D721Med (cell line): ENCODE data around the gene TEAD3.
"Not testable (repeated sequence)": the region's sequence is repeated elsewhere in the genome, so short reads cannot be mapped to it uniquely, and the experiment has no call there.

Experiments
- DNase-seq: peaks from one replicate; pipeline ENCODE4 v3.0.0; 2011; ENCODE audit warnings: low spot score; ENCODE audit not compliant: insufficient read length
- FAIRE-seq: peaks from 2 replicates; lab custom pipeline; 2011; peaks lifted over from hg19 to GRCh38; lab: Jason Lieb, UNC
- TF ChIP-seq, protein P1 (sequence below): IDR thresholded peaks from 2 replicates; pipeline ENCODE4 v1.5.1; 2012; ENCODE audit warnings: mild to moderate bottlenecking, control low read depth; ENCODE audit not compliant: insufficient read depth; ENCODE audit errors: missing control alignments

The TEAD3 gene

DNA sequence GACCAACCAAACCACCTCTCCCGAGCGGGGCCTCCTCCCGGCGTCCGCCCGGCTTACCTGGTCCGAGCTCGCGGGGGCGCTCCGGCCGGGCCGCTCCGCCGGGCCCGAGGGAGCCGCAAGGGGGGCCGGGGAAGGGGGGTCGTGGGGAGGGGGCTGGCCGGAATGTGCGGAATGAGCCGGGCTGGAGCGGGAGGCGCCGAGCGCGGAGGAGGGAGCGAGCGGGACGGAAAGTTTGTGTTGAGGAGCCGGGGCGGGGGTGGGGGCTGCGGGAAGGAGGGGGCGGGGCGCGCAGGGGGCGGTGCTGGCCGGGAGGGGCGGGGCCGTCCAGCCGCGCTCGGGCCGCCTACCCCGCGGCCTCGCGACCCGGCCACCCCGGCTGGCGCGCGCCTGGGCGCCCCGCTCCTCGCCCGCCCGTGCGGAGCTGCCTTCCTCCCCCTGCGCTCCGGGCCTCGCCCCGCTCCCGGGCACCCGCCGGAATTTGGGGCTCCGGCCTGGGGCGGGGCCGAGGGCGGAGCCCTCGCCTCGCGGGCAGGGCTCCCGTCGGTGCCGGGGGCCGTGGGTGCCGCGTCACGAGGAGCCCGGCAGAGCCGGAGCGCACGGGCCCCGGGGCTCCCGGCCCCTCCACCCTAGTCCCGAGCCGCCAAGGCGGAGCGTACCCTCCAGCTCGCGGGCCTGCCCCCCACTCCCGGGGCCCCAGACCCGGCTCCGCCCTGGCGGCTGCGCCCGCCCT lies at the start of gene TEAD3:
Gene TEAD3 (minus strand): TSS at position 239 of the 730 bp plus-strand sequence.
- TF ChIP-seq, protein P1, sequence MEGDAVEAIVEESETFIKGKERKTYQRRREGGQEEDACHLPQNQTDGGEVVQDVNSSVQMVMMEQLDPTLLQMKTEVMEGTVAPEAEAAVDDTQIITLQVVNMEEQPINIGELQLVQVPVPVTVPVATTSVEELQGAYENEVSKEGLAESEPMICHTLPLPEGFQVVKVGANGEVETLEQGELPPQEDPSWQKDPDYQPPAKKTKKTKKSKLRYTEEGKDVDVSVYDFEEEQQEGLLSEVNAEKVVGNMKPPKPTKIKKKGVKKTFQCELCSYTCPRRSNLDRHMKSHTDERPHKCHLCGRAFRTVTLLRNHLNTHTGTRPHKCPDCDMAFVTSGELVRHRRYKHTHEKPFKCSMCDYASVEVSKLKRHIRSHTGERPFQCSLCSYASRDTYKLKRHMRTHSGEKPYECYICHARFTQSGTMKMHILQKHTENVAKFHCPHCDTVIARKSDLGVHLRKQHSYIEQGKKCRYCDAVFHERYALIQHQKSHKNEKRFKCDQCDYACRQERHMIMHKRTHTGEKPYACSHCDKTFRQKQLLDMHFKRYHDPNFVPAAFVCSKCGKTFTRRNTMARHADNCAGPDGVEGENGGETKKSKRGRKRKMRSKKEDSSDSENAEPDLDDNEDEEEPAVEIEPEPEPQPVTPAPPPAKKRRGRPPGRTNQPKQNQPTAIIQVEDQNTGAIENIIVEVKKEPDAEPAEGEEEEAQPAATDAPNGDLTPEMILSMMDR, result no peak
- FAIRE-seq, result no peak
- DNase-seq, result peak; percentile 90

DNA sequence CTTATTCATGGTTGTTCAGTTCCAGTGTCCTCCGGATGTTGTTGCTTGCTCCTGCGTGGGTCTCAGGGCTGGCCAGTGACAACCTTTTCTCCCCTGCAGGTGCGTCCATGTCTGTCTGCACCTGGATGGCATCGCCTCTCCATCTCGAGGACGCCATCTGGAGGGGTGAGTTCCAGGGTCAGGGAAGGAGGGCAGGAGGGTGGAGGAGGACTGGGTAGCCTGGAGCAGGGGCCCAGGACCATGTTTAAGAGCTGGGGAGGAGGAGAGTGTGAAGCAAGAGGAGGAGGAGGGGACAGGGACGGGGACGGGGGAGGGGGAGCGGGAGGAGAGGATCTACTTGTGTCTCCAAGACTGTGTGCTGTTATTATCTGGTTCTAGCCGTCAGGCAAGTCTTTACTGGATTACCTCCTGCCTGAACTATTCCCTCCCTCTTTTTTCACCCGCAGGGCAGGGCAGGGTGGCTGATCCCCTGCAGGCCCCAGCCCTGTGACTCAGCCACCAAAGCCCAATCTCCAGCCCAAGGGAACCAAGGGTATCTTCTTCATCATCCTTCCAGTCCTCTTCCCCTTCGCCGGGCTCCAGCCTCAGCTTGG lies 48.0 kb upstream of the TEAD3 start:
- DNase-seq, result no peak
- TF ChIP-seq, protein P1, result no peak
- FAIRE-seq, result no peak

DNA sequence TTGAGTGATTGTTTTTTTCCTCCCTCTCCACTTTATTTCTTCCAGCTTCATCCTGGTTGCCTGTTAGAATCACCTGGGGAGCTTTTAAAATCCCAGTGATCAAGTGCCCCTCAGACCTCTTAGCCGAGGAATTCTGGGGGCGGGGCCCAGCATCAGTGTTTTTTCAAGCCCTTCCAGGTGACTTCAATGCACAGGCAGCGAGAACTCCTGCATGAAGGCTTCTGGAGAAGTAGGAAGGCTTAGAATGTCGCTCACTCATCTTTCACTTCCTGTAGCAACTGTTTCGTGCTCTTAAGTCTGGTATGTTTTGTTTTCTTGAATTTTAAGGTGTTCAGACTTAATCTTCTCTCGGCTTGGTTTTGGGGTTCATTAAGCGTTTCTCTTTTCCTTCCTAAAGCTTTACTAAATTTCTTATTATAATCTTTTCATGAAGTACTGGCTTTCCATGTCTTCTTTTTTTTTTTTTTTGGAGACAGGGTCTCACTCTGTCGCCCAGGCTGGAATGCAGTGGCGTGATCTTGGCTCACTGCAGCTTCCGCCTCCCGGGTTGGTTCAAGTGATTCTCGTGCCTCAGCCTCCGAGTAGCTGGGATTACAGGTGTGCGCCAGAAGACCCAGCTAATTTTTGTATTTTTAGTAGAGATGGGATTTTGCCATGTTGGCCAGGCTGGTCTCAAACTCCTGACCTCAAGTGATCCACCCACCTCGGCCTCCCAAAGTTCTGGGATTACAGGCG lies 46.7 kb upstream of the TEAD3 start:
- TF ChIP-seq, protein P1, result no peak
- no peak for FAIRE-seq
- no peak for DNase-seq

DNA sequence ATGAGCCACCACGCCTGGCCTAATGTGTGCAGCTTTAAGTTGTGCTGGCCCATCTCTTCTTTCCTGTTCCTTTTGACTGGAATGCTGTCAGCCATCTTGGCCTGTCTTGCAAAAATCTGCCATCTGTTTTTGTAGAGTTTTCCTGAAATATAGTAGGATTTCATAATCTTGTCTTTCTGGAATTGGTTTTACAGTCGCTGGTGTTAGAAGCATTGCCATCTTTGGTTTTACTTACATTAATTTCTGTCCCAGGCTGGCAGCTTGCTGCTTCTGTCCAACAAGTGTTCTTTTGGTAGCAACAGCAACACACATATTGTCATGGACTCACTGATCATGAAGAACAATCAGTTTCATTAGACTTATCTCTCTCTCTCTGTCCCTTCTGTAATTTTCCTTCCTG lies 45.0 kb upstream of the TEAD3 start:
- DNase-seq (no peak), FAIRE-seq (no peak)
- TF ChIP-seq, protein P1, result no peak

DNA sequence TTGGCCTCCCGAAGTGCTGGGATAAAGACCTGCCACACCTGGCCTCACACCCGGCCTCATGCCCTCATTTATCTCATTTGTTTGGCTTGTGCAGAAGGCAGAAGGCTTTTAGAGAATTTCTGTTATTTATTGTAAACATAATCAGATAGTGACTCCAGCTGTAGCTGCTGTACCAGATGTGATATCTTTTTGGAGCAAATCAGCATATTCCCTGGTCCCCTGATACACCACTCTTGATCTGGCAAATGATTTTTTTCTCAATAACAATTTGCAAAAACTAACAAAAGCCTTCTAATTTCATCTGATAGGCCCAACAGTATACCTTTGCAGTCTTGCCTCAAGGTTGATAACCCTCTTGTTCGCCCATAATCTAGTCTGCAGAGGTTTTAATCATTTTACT lies 42.3 kb upstream of the TEAD3 start:
- TF ChIP-seq, protein P1, result no peak
- no peak for FAIRE-seq

DNA sequence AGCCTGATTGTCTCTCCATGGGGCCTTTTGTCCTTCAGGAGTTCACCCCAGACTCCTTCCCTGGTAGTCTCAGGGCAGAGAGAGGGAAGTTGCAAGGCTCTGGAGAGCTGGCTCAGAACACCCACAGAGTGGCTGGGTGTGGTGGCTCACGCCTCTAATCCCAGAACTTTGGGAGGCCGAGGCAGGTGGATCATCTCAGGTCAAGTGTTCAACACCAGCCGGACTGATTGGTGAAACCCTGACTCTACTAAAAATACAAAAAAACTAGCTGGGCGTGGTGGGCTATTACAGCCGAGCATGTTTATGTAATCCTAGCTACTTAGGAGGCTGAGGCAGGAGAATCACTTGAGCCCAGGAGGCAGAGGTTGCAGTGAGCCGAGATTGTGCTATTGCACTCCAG lies 39.0 kb upstream of the TEAD3 start:
- not testable (repeated sequence) for DNase-seq, FAIRE-seq

More for the DNA sequence above, 42.3 kb upstream of the TEAD3 start:
- DNase-seq, result no peak

DNA sequence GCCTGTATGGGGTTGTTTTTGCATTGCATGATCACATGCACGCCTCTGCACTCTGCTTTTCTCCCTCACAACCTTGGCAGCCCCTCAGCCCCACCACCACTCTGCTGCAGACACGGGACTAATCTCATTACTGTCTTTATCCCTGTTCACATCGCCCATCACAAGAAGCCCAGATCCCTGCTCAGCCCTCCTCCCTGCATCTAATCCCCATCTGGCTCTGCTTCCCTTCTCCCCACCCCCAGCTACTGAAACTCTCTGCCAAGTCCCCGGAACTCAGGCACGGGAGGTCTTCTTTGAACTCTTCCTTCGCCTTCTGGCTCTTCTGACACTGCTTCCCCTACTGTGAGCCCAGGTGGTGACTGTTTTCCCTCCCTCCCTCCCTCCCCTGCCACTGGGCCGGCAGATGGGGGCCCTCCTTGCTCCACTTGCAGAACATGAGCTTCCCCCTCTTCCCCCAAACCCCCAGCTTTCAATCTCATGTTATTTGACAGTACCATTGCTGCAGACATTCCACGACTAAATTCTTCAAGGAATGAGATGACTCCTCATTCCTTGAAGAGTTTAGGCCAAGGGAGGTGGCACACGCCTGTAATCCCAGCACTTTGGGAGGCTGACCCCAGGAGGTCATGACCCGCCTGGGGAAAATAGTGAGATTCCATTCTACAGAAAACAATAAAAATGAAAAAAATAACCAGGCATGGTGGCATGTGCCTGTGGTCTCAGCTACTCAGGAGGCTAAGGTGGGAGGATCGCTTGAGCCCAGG lies 37.7 kb upstream of the TEAD3 start:
- peak; percentile 42 for DNase-seq
- FAIRE-seq, result peak; percentile 75
- TF ChIP-seq, protein P1, result no peak
